ENCODE data around the gene CHRM4.

Gene CHRM4

GRCh38 chr11:46367244-46367915, 24.2 kb downstream of the CHRM4 start:
- peak; percentile 47 for DNase-seq

GRCh38 chr11:46366661-46367161, 24.9 kb downstream of the CHRM4 start:
- DNase-seq: no peak

GRCh38 chr11:46366260-46366659, 25.3 kb downstream of the CHRM4 start:
- DNase-seq: no peak

- no peak for DNase-seq
These were observed 26.8 kb downstream of the CHRM4 start for GRCh38 chr11:46364791-46365190.

GRCh38 chr11:46364056-46364455, 27.5 kb downstream of the CHRM4 start:
- DNase-seq: no peak

- DNase-seq: peak; percentile 63
These were observed 28.0 kb downstream of the CHRM4 start for GRCh38 chr11:46363455-46364005.

- DNase-seq: peak; percentile 39
These were observed 28.6 kb downstream of the CHRM4 start for GRCh38 chr11:46363031-46363407.

- no peak for DNase-seq
These were observed 29.2 kb downstream of the CHRM4 start for GRCh38 chr11:46362156-46363030.

- DNase-seq: no peak
These were observed 30.1 kb downstream of the CHRM4 start for GRCh38 chr11:46361283-46362155.

GRCh38 chr11:46360878-46361277, 30.7 kb downstream of the CHRM4 start:
- DNase-seq: no peak

- no peak for DNase-seq
These were observed 31.6 kb downstream of the CHRM4 start for GRCh38 chr11:46359953-46360352.

GRCh38 chr11:46357483-46357936, 34.1 kb downstream of the CHRM4 start:
- DNase-seq: no peak

- DNase-seq: no peak
These were observed 34.6 kb downstream of the CHRM4 start for GRCh38 chr11:46356924-46357482.

GRCh38 chr11:46353698-46354097, 37.9 kb downstream of the CHRM4 start:
- DNase-seq: no peak

GRCh38 chr11:46352063-46352841, 39.3 kb downstream of the CHRM4 start:
- no peak for DNase-seq

GRCh38 chr11:46351606-46352005, 40.0 kb downstream of the CHRM4 start:
- DNase-seq: no peak

- DNase-seq: no peak
These were observed 40.4 kb downstream of the CHRM4 start for GRCh38 chr11:46351148-46351547.

GRCh38 chr11:46350695-46351094, 40.9 kb downstream of the CHRM4 start:
- no peak for DNase-seq

GRCh38 chr11:46348566-46349401, 42.8 kb downstream of the CHRM4 start:
- no peak for DNase-seq

GRCh38 chr11:46347637-46348311, 43.8 kb downstream of the CHRM4 start:
- no peak for DNase-seq
